Esophagus (tissue), 2 donors: ENCODE results near the gene VTA1. TPM values are rescaled to one million over a fixed set of nuclear protein-coding genes. Genes with fewer than 3 reads are reported as not detected.
"Not testable (repeated sequence)": the region's sequence is repeated elsewhere in the genome, so short reads cannot be mapped to it uniquely, and the experiment has no call there.

Experiments used
- H3K27ac ChIP-seq, 2 donors: one replicate each; pipeline ENCODE4 v1.5.1; 2013; ENCODE audit warnings: low read depth in 2 of 2, mild to moderate bottlenecking in 2 of 2, inconsistent platforms in 1 of 2, low read length in 1 of 2, moderate library complexity in 1 of 2
- H3K27me3 ChIP-seq, 2 donors: one replicate each; pipeline ENCODE4 v1.6.1; 2013; ENCODE audit warnings: low read length in 2 of 2, control low read depth in 1 of 2, mild to moderate bottlenecking in 1 of 2; ENCODE audit not compliant: insufficient read depth in 2 of 2, control insufficient read depth in 1 of 2
- H3K36me3 ChIP-seq, 2 donors: one replicate each; pipeline ENCODE4 v1.6.1; 2013; ENCODE audit warnings: low read length in 1 of 2; ENCODE audit not compliant: control insufficient read depth in 2 of 2, insufficient read depth in 2 of 2
- H3K4me1 ChIP-seq, 2 donors: one replicate each; pipeline ENCODE4 v1.6.1; 2013; ENCODE audit warnings: low read length in 1 of 2; ENCODE audit not compliant: control insufficient read depth in 2 of 2, insufficient read depth in 2 of 2
- H3K4me3 ChIP-seq, 2 donors: one replicate each; pipeline ENCODE4 v1.5.1; 2013; ENCODE audit warnings: low read length in 2 of 2, mild to moderate bottlenecking in 2 of 2, low read depth in 1 of 2, moderate library complexity in 1 of 2
- H3K9me3 ChIP-seq, 2 donors: one replicate each; pipeline ENCODE4 v1.6.1; 2013; ENCODE audit warnings: mild to moderate bottlenecking in 2 of 2, low read depth in 1 of 2, low read length in 1 of 2, moderate library complexity in 1 of 2; ENCODE audit not compliant: control insufficient read depth in 2 of 2, insufficient read depth in 1 of 2
- WGBS, 2 donors: extraction: QIAGEN DNeasy Blood & Tissue Kit; methylation state at CpG; one replicate each; pipeline ENCODE4 v1.1.7; 2013; 5-methylcytosine and 5-hydroxymethylcytosine counted together
- polyA plus RNA-seq, 2 donors: library from polyadenylated mRNA; stranded (reverse); fragments of 200-250 nt; gene quantifications; one replicate each; pipeline ENCODE4 v1.2.3, GENCODE V29; 2013
- donor health status: healthy with polysubstance abuse.
- donor health status: Bipolar disorder and iron deficiency.

The VTA1 gene
- polyA plus RNA-seq, 2 donors = 21.4 to 36.8 TPM

GRCh38 chr6:142132625-142133024 lies 14.4 kb upstream of the VTA1 start, which contains the start of gene GJE1:
GJE1 (plus strand) TSS chr6:142132925; CDS start chr6:142133159, 234 bp downstream.
- Histone ChIP-seq H3K4me3 (no peak within 1 kb of the TSS), H3K27ac (no peak within 1 kb of the TSS), H3K36me3 (no peaks in the 10 kb centered on the region), H3K4me1 (no peaks in the 10 kb centered on the region), H3K27me3 (no peaks in the 10 kb centered on the region), H3K9me3 (no peaks in the 10 kb centered on the region)
- 82 to 86% methylated on average over 1 of the region's 1 CpG for WGBS, 2 donors

GRCh38 chr6:142138876-142139275 lies 8.2 kb upstream of the VTA1 start:
- Histone ChIP-seq H3K36me3 (no peaks in the 10 kb centered on the region), H3K9me3 (no peaks in the 10 kb centered on the region), H3K27me3 (no peaks in the 10 kb centered on the region), H3K4me3 (no peak overlapping the region), H3K27ac (no peak overlapping the region), H3K4me1 (no peaks in the 10 kb centered on the region)
- WGBS, 2 donors = 34 to 38% methylated on average over 2 of the region's 2 CpGs

- H3K9me3 ChIP-seq, H3K36me3 ChIP-seq, H3K27me3 ChIP-seq, H3K4me1 ChIP-seq, H3K4me3 ChIP-seq, H3K27ac ChIP-seq: not testable (repeated sequence)
- WGBS, 2 donors = 88 to 92% methylated on average over 13 of the region's 13 CpGs
These were observed 5.5 kb upstream of the VTA1 start for GRCh38 chr6:142141531-142141930.

- H3K4me3 ChIP-seq = no peak overlapping the region
- H3K27me3 ChIP-seq = no peaks in the 10 kb centered on the region
- no peaks in the 10 kb centered on the region for H3K9me3 ChIP-seq
- no peaks in the 10 kb centered on the region for H3K4me1 ChIP-seq
- H3K36me3 ChIP-seq = no peaks in the 10 kb centered on the region
- H3K27ac ChIP-seq = no peak overlapping the region
These were observed 5.7 kb downstream of the VTA1 start for GRCh38 chr6:142152746-142153145.

GRCh38 chr6:142153196-142153595 lies 6.1 kb downstream of the VTA1 start:
- Histone ChIP-seq H3K27me3 (no peaks in the 10 kb centered on the region), H3K9me3 (no peaks in the 10 kb centered on the region), H3K36me3 (no peaks in the 10 kb centered on the region), H3K27ac (no peak overlapping the region), H3K4me3 (no peak overlapping the region), H3K4me1 (no peaks in the 10 kb centered on the region)
- whole genome bisulfite sequencing, 2 donors = 42 to 44% methylated on average over 2 of the region's 2 CpGs

GRCh38 chr6:142154336-142154735 lies 7.3 kb downstream of the VTA1 start:
- Histone ChIP-seq H3K4me3 (no peak overlapping the region), H3K36me3 (no peaks in the 10 kb centered on the region), H3K27ac (no peak overlapping the region), H3K9me3 (no peaks in the 10 kb centered on the region), H3K4me1 (no peaks in the 10 kb centered on the region), H3K27me3 (no peaks in the 10 kb centered on the region)
- 71 to 80% methylated on average over 1 of the region's 1 CpG for WGBS, 2 donors

- Histone ChIP-seq H3K9me3 (no peaks in the 10 kb centered on the region), H3K4me3 (no peak overlapping the region), H3K27ac (no peak overlapping the region), H3K27me3 (no peaks in the 10 kb centered on the region), H3K36me3 (no peaks in the 10 kb centered on the region), H3K4me1 (peaks cover 0 to under 1% of the 10 kb centered on the region in 2 donors)
- WGBS, 2 donors = 61 to 63% methylated on average over 3 of the region's 3 CpGs
These were observed 8.0 kb downstream of the VTA1 start for GRCh38 chr6:142155091-142155490.

GRCh38 chr6:142155895-142156757 lies 9.1 kb downstream of the VTA1 start:
- Histone ChIP-seq H3K27ac (no peak overlapping the region), H3K4me3 (no peak overlapping the region), H3K36me3 (no peaks in the 10 kb centered on the region), H3K27me3 (no peaks in the 10 kb centered on the region), H3K9me3 (no peaks in the 10 kb centered on the region), H3K4me1 (peaks cover 0 to 3% of the 10 kb centered on the region in 2 donors)
- 44 to 50% methylated on average over 5 of the region's 5 CpGs for WGBS, 2 donors

- H3K9me3 ChIP-seq, H3K27ac ChIP-seq, H3K4me3 ChIP-seq, H3K36me3 ChIP-seq, H3K27me3 ChIP-seq, H3K4me1 ChIP-seq: not testable (repeated sequence)
- WGBS, 2 donors = 90 to 94% methylated on average over 4 of the region's 4 CpGs
These were observed 9.7 kb downstream of the VTA1 start for GRCh38 chr6:142156758-142157068.

- Histone ChIP-seq H3K36me3 (peaks cover 0 to 4% of the 10 kb centered on the region in 2 donors), H3K27ac (no peak overlapping the region), H3K4me3 (no peak overlapping the region), H3K9me3 (no peaks in the 10 kb centered on the region), H3K27me3 (no peaks in the 10 kb centered on the region), H3K4me1 (peaks cover 0 to 3% of the 10 kb centered on the region in 2 donors)
- 67 to 83% methylated on average over 1 of the region's 1 CpG for WGBS, 2 donors
These were observed 15.7 kb downstream of the VTA1 start for GRCh38 chr6:142162780-142163179.
